ENCODE measurements around the gene IGF2.

IGF2 gene

GRCh38 chr11:2092956-2093412 is 46.2 kb downstream of the IGF2 start (continued):
- no peak for TF ChIP-seq ZNF26 (tag by site-specific recombination; IDR thresholded peaks at IDR 0.05)

- H3K4me1 ChIP-seq (ENCODE audit: control insufficient read depth, insufficient read depth, low read length), result no peaks in the 10 kb centered on the region
- POLR2A ChIA-PET, result no interaction called here
- no peak overlapping the region for H3K27ac ChIP-seq (ENCODE audit: extremely low read depth, low read depth, low read length)
- no peaks in the 10 kb centered on the region for H3K36me3 ChIP-seq (ENCODE audit: control insufficient read depth in 2 of 2, insufficient read depth in 1 of 2, low read length in 2 of 2)
- CTCF ChIA-PET, result no interaction called here
- H3K4me3 ChIP-seq (ENCODE audit: low read depth, low read length), result no peak overlapping the region
- H3K9me3 ChIP-seq (ENCODE audit: control insufficient read depth, insufficient read depth, low read depth, low read length), result no peaks in the 10 kb centered on the region
- TF ChIP-seq GLI2 (tag by site-specific recombination; IDR thresholded peaks at IDR 0.05; ENCODE audit: borderline replicate concordance, low read depth) (no peak), ZNF677 (tag by site-specific recombination; IDR thresholded peaks at IDR 0.05) (no peak), ZNF621 (tag by site-specific recombination; IDR thresholded peaks at IDR 0.05) (no peak), ZNF837 (tag by site-specific recombination; IDR thresholded peaks at IDR 0.05) (no peak), ZNF501 (tag by site-specific recombination; IDR thresholded peaks at IDR 0.05) (no peak)
Measured at GRCh38 chr11:2092464-2092910, 46.7 kb downstream of the IGF2 start.

GRCh38 chr11:2091786-2092463 is 47.3 kb downstream of the IGF2 start:
- Histone ChIP-seq H3K36me3 (ENCODE audit: control insufficient read depth in 2 of 2, insufficient read depth in 1 of 2, low read length in 2 of 2) (no peaks in the 10 kb centered on the region), H3K9me3 (ENCODE audit: control insufficient read depth, insufficient read depth, low read depth, low read length) (no peaks in the 10 kb centered on the region), H3K4me1 (ENCODE audit: control insufficient read depth, insufficient read depth, low read length) (no peaks in the 10 kb centered on the region), H3K4me3 (ENCODE audit: low read depth, low read length) (no peak overlapping the region), H3K27ac (ENCODE audit: extremely low read depth, low read depth, low read length) (no peak overlapping the region)
- CTCF ChIA-PET, result no interaction called here
- TF ChIP-seq ZNF146 (tag by site-specific recombination; IDR thresholded peaks at IDR 0.05) (no peak), ZNF18 (tag by site-specific recombination; IDR thresholded peaks at IDR 0.05) (no peak), ZNF555 (tag by site-specific recombination; conservative IDR thresholded peaks at IDR 0.05) (no peak), ZNF837 (tag by site-specific recombination; IDR thresholded peaks at IDR 0.05) (no peak), ZNF138 (tag by site-specific recombination; IDR thresholded peaks at IDR 0.05; ENCODE audit: borderline replicate concordance) (no peak), HOXD13 (CRISPR knock-in tag; IDR thresholded peaks at IDR 0.05; ENCODE audit: borderline replicate concordance) (no peak), ZNF830 (tag by site-specific recombination; IDR thresholded peaks at IDR 0.05; ENCODE audit: low read depth) (no peak), ZNF311 (tag by site-specific recombination; IDR thresholded peaks at IDR 0.05; ENCODE audit: borderline replicate concordance) (no peak), ZBTB11 (tag by site-specific recombination; conservative IDR thresholded peaks at IDR 0.05; ENCODE audit: low read depth) (no peak)
- POLR2A ChIA-PET, result no interaction called here

Data from HEK293 (cell line).